DMS53 treated with DMSO at 0.1 percent for 48 hours (cell line): ENCODE measurements around the gene ITSN1.

Source experiments
- DNase-seq: peaks from one replicate; lab custom pipeline; 2025; ENCODE audit not compliant: unreplicated experiment; lab: John Stamatoyannopoulos, UW

ITSN1 gene

GRCh38 chr21:33945652-33946270 is 303.5 kb downstream of the ITSN1 start:
- DNase-seq: no peak

- DNase-seq: peak; percentile 59
Observed at GRCh38 chr21:33947451-33948095, 305.3 kb downstream of the ITSN1 start.

GRCh38 chr21:33948096-33948950 is 306.0 kb downstream of the ITSN1 start:
- peak; percentile 58 for DNase-seq

GRCh38 chr21:33948951-33949444 is 306.7 kb downstream of the ITSN1 start:
- DNase-seq: no peak
